ENCODE results near the gene TSPAN10.

GRCh38 chr17:81667754-81668153 lies 30.8 kb downstream of the TSPAN10 start:
- TF ChIP-seq CTCF (IDR thresholded peaks at IDR 0.05) = no peak
- TF ChIP-seq POLR2A (IDR thresholded peaks at IDR 0.05) = no peak

Data from heart left ventricle (tissue), 13 donors.